ENCODE measurements around the gene ZNF718. TPM values are rescaled to one million over a fixed set of nuclear protein-coding genes. Genes with fewer than 3 reads are reported as not detected.

Gene ZNF718
- total and polyA plus RNA-seq, 2 donors (not counting 3 experiments of a cell fraction or from before 2014, with no cell fraction given), result 0.99 to 12.1 TPM

DNA sequence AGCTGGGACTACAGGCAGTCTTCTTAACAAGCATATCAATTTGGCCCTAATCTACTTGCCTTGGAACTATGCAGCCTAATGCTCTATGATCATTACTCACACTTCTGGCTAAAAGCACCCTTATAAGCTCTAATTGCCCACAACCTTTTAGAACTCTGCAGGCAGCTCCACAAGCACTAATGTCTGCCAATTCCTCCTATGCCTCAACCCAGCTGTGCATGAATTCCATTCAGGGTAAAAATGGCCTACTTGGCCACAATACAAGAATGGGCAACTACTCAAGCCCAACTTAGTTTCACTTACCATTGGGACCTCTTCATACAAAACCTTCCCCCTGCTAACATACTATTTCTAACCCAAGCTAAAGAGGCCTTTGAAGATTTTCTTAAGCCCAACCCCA lies 51.7 kb downstream of the ZNF718 start:
- Histone ChIP-seq H3K27ac (ENCODE audit: insufficient read depth, low read depth, low read length) (no peak overlapping the region), H3K36me3 (ENCODE audit: control insufficient read depth in 2 of 2, extremely low read depth in 1 of 2, insufficient read depth in 2 of 2, low read length in 2 of 2) (no peaks in the 10 kb centered on the region), H3K9me3 (replicated peaks; ENCODE audit: control insufficient read depth, insufficient read depth, low read length) (peaks cover 2% of the 10 kb centered on the region), H3K4me3 (replicated peaks in 1 of 3; ENCODE audit: insufficient read depth in 1 of 3, low read depth in 1 of 3, low read length in 3 of 3) (no peak overlapping the region), H3K4me2 (ENCODE audit: insufficient read depth, low read length) (no peak overlapping the region), H2AFZ (ENCODE audit: low read depth, low read length) (no peak overlapping the region), H3K4me1 (ENCODE audit: control insufficient read depth, extremely low read depth, insufficient read depth, low read length) (no peaks in the 10 kb centered on the region), H4K20me1 (replicated peaks; ENCODE audit: control insufficient read depth, extremely low read depth, insufficient read depth, low read length) (no peaks in the 10 kb centered on the region), H3K9me1 (replicated peaks; ENCODE audit: control insufficient read depth, extremely low read depth, insufficient read depth, low read length) (no peaks in the 10 kb centered on the region), H3K79me2 (ENCODE audit: control insufficient read depth, insufficient read depth, low read length) (no peaks in the 10 kb centered on the region), H3K27me3 (ENCODE audit: control insufficient read depth in 2 of 2, insufficient read depth in 2 of 2, low read length in 2 of 2) (no peaks in the 10 kb centered on the region), H3K9ac (replicated peaks; ENCODE audit: extremely low read depth, insufficient read depth, low read length) (no peak overlapping the region)
- DNase-seq (ENCODE audit: low read depth, low spot score) (no peak), FAIRE-seq (no peak)
- intact Hi-C loops (cut with micrococcal nuclease) (no loop called here), dilution Hi-C loops (cut with MboI; ENCODE audit: extremely low pct_ligation_motif_present, low sequenced_read_pairs) (no loop called here)
- CTCF ChIA-PET, result no interaction called here
- no peak for TF ChIP-seq EZH2 (IDR thresholded peaks at IDR 0.05; ENCODE audit: borderline replicate concordance, low read depth, low read length, severe bottlenecking)
- no peak for TF ChIP-seq POLR2AphosphoS5 (IDR thresholded peaks at IDR 0.05; ENCODE audit: insufficient read depth, low read depth, low read length)
- TF ChIP-seq JUN (IDR thresholded peaks at IDR 0.05; ENCODE audit: borderline replicate concordance, insufficient read depth, insufficient read length, low read depth), result no peak
- TF ChIP-seq POLR2A (IDR thresholded peaks at IDR 0.05; ENCODE audit: low read depth, low read length), result no peak
- no peak for TF ChIP-seq MYC (IDR thresholded peaks at IDR 0.05; ENCODE audit: low read depth, low read length)
- TF ChIP-seq FOS (IDR thresholded peaks at IDR 0.05; ENCODE audit: borderline replicate concordance, insufficient read depth, low read length), result no peak
- TF ChIP-seq, protein P1, sequence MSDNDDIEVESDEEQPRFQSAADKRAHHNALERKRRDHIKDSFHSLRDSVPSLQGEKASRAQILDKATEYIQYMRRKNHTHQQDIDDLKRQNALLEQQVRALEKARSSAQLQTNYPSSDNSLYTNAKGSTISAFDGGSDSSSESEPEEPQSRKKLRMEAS (IDR thresholded peaks at IDR 0.05; ENCODE audit: insufficient read depth, insufficient read length), result no peak
- TF ChIP-seq GATA2 (IDR thresholded peaks at IDR 0.05; ENCODE audit: insufficient read depth, insufficient read length, low read depth, low read length), result no peak
- no peak for TF ChIP-seq CTCF (IDR thresholded peaks at IDR 0.05; ENCODE audit: extremely low read depth in 1 of 2, insufficient read depth in 1 of 2, low read depth in 1 of 2, low read length in 2 of 2)
- POLR2A ChIA-PET, result no interaction called here
- BruUV-seq (replicated peaks), result no TSS peak

Measured in endothelial cell of umbilical vein (primary cell).